Thoracic aorta (tissue), 2 donors: ENCODE measurements around the gene DICER1. TPM values are rescaled to one million over a fixed set of nuclear protein-coding genes. Genes with fewer than 3 reads are reported as not detected.

Experiments used
- ATAC-seq: fragments of 150-250 bp; one replicate; pipeline ENCODE4 v1.8.0; 2017; ENCODE audit warnings: low read depth; ENCODE audit not compliant: insufficient number of reproducible peaks, low FRiP score
- DNase-seq: peaks from one replicate; pipeline ENCODE4 v3.0.0-alpha.2; 2020; ENCODE audit warnings: low spot score
- H3K27ac ChIP-seq, 2 donors: fragments of 200-600 bp; sonication (generic); 1 replicate in 1 of 2; 2 replicates in 1 of 2; pipeline ENCODE4 v1.5.1; 2016; ENCODE audit warnings: mild to moderate bottlenecking in 2 of 2, moderate library complexity in 2 of 2
- H3K27me3 ChIP-seq: fragments of 200-600 bp; sonication (generic); replicated peaks from 2 replicates; pipeline ENCODE4 v1.6.0; 2016; ENCODE audit warnings: mild to moderate bottlenecking; ENCODE audit not compliant: insufficient read depth
- H3K36me3 ChIP-seq: fragments of 200-600 bp; sonication (generic); one replicate; pipeline ENCODE4 v1.5.1; 2016
- H3K4me1 ChIP-seq, 2 donors: fragments of 200-600 bp; sonication (generic); 1 replicate in 1 of 2; 2 replicates in 1 of 2; pipeline versions ENCODE4 v1.5.1 to v1.6.0; 2016; ENCODE audit warnings: low read depth in 2 of 2, mild to moderate bottlenecking in 1 of 2; ENCODE audit not compliant: control insufficient read depth in 1 of 2
- H3K4me3 ChIP-seq: fragments of 200-600 bp; sonication (generic); 2 replicates; pipeline ENCODE4 v1.5.1; 2016; ENCODE audit warnings: mild to moderate bottlenecking
- H3K9me3 ChIP-seq: fragments of 200-600 bp; sonication (generic); 2 replicates; pipeline ENCODE4 v1.5.1; 2016
- total RNA-seq, 2 donors: library from RNA; depleted of rRNA; stranded (reverse); fragments of >200 nt; gene quantifications; one replicate each; pipeline versions ENCODE4 v1.1.0 to v1.2.3, GENCODE V29; 2016
- TF ChIP-seq, protein P1 (sequence below): fragments of 200-600 bp; sonication (generic); IDR thresholded peaks from one replicate; pipeline ENCODE4 v1.5.1; 2019; ENCODE audit warnings: antibody characterized with exemption

DICER1 gene
- total RNA-seq, 2 donors from 2014 or later: 56.3 to 92.5 TPM

DNA sequence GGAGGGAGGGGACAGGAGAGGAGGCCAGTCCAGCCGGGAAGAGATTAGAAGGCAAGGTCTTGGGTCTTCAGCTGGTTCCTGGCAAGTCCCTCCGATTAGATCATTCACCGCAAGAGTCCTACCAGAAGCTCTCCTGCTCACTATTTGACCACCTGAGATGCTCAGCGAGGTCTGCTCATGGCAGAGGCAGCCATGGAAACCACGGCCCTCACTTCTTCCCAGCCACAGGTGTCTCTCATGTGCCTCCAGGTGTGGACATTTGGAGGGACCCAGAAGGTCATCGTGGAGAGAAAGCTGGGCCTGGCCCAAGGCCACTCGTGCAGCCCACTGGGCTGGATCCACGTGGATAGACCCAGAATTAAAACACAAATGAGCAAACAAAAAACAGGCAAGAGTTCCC lies 99.5 kb downstream of the DICER1 start:
- H3K27me3 ChIP-seq: no peaks in the 10 kb centered on the region
- DNase-seq (no peak), ATAC-seq (no peak)
- no peaks in the 10 kb centered on the region for H3K36me3 ChIP-seq
- H3K4me3 ChIP-seq: no peak overlapping the region
- TF ChIP-seq, protein P1, sequence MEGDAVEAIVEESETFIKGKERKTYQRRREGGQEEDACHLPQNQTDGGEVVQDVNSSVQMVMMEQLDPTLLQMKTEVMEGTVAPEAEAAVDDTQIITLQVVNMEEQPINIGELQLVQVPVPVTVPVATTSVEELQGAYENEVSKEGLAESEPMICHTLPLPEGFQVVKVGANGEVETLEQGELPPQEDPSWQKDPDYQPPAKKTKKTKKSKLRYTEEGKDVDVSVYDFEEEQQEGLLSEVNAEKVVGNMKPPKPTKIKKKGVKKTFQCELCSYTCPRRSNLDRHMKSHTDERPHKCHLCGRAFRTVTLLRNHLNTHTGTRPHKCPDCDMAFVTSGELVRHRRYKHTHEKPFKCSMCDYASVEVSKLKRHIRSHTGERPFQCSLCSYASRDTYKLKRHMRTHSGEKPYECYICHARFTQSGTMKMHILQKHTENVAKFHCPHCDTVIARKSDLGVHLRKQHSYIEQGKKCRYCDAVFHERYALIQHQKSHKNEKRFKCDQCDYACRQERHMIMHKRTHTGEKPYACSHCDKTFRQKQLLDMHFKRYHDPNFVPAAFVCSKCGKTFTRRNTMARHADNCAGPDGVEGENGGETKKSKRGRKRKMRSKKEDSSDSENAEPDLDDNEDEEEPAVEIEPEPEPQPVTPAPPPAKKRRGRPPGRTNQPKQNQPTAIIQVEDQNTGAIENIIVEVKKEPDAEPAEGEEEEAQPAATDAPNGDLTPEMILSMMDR: no peak
- no peaks in the 10 kb centered on the region for H3K9me3 ChIP-seq
- H3K4me1 ChIP-seq: no peaks in the 10 kb centered on the region
- H3K27ac ChIP-seq: no peak overlapping the region

DNA sequence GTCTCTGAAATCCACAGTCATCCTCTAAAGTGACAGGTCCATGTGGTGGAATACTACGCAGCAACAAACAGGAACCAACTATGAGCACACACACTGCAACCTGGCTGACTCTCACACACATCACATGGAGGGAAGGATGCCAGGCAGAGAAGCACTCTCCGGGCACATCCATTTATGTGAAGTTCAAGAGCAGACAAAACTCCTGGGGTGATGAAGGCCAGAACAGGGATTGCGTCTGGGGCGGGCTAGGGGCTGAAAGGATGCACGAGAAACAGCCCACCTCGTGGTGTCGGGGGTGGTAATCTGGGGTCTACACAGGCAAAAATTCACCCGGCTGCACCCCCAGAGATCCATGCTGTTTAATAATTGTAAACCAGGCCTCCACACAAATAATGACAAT lies 100.2 kb downstream of the DICER1 start:
- no peak for ATAC-seq
- no peaks in the 10 kb centered on the region for H3K4me1 ChIP-seq
- H3K4me3 ChIP-seq: no peak overlapping the region
- no peaks in the 10 kb centered on the region for H3K27me3 ChIP-seq
- TF ChIP-seq, protein P1: no peak
- no peaks in the 10 kb centered on the region for H3K9me3 ChIP-seq
- no peak overlapping the region for H3K27ac ChIP-seq
- no peaks in the 10 kb centered on the region for H3K36me3 ChIP-seq
- DNase-seq: no peak

DNA sequence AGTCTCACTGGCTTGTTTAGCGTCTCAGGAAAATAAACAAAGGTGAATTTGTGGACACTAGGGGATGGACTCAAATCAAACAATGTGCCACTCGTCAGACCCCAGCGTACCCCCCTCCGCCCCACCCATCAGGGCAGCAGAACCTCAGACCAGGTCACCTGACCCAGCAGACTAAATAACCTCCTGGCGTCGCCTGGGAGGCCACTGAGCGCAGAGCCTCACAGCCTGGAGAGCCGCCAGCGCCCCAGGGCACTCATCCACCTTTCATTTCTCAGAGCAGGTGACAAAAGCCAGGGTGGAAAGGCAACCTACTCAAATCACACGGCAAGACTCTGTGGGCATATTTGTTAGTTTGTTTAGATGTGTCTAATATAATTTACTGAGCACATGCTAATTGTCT lies 100.9 kb downstream of the DICER1 start:
- TF ChIP-seq, protein P1: no peak
- no peaks in the 10 kb centered on the region for H3K9me3 ChIP-seq
- DNase-seq (no peak), ATAC-seq (no peak)
- no peaks in the 10 kb centered on the region for H3K4me1 ChIP-seq
- H3K4me3 ChIP-seq: no peak overlapping the region
- H3K27ac ChIP-seq: no peak overlapping the region
- H3K27me3 ChIP-seq: no peaks in the 10 kb centered on the region
- H3K36me3 ChIP-seq: no peaks in the 10 kb centered on the region

DNA sequence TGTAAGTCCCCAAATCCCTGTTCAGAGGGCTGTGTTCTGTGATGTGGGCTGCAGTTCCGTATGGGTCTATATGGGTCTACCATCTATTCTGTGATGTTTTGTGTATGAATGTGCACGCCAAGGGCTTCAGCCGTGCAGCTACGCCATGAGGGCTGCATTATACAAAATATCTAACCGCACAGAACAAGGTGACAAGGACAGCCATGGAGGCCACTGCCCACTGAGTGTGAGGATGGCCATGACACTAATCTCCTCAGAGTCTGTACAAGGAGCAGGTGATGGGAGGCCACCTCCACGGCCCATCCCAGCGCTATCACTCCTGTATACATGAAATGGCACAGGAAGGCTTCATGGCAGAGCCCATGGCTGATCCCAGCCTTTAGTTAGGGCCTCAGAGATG lies 102.0 kb downstream of the DICER1 start:
- TF ChIP-seq, protein P1: no peak
- H3K4me3 ChIP-seq: no peak overlapping the region
- H3K27me3 ChIP-seq: no peaks in the 10 kb centered on the region
- no peak for DNase-seq
- ATAC-seq: no peak
- no peaks in the 10 kb centered on the region for H3K4me1 ChIP-seq
- H3K27ac ChIP-seq: no peak overlapping the region
- no peaks in the 10 kb centered on the region for H3K9me3 ChIP-seq
- H3K36me3 ChIP-seq: no peaks in the 10 kb centered on the region

DNA sequence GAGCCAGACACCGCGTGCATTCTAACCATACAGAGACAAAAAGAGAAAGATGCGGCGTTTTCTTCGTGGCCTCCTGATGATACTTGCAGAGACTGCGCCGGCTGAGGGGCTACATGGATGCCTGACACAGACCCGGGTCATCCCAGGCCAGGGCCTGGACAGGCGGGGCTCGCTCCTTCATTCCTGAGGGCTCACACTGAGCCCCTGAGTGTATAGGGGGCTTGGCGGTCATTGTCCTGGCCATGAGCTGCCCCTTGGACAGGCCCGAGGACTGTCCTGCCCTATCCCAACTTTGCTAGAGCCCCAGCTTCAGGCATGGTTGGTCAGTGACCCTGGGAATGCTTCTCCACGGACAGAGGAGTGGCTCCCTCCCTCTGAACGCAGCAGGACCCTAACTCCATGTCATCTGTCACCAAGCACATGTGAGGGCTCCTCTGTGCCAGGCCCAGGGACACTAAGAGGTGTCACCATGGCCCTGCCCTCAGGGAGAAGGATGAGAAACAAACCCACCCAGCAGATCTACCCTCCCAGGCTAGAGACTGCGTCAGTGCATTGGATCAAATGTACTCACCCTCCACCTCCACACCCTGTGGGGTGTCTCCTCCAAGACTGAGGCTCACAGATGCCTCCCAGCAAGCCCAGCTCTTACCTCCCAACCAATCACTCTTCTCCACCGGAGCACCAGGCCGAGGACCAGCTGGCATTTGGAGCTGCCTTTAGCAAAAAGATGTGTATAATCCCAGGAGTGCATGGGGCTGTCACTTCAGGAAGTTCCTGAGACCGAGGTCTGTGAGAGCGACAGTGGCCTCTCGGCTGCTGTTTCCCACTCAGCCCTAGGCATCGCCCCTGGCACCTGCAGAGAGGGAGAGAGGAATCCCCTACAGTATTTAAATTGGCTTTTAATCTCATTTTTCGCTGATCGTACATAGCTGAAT lies 102.7 kb downstream of the DICER1 start:
- ATAC-seq: no peak
- Histone ChIP-seq H3K27me3 (no peaks in the 10 kb centered on the region), H3K4me1 (no peaks in the 10 kb centered on the region), H3K36me3 (no peaks in the 10 kb centered on the region), H3K4me3 (no peak overlapping the region), H3K9me3 (no peaks in the 10 kb centered on the region), H3K27ac (no peak overlapping the region)
- TF ChIP-seq, protein P1: no peak
- DNase-seq: no peak
